Astrocyte of the spinal cord (primary cell): ENCODE measurements around the gene CTNNBL1.

Source experiments
- DNase-seq: peaks from one replicate; pipeline ENCODE4 v3.0.0; 2011; ENCODE audit warnings: low read depth, low spot score
- H3K4me3 ChIP-seq: 2 replicates; pipeline ENCODE4 v1.5.1; 2011; ENCODE audit warnings: low read depth, mild to moderate bottlenecking, low read length, moderate library complexity
- CTCF ChIP-seq: IDR thresholded peaks from 2 replicates; pipeline ENCODE4 v1.5.1; 2012; ENCODE audit warnings: low read depth, mild to moderate bottlenecking, low read length, inconsistent platforms
- in situ Hi-C: cut with HindIII; loops from 2 replicates; pipeline ENCODE4 v1.10.0; 2017; ENCODE audit warnings: low sequenced_read_pairs

Gene CTNNBL1

DNA sequence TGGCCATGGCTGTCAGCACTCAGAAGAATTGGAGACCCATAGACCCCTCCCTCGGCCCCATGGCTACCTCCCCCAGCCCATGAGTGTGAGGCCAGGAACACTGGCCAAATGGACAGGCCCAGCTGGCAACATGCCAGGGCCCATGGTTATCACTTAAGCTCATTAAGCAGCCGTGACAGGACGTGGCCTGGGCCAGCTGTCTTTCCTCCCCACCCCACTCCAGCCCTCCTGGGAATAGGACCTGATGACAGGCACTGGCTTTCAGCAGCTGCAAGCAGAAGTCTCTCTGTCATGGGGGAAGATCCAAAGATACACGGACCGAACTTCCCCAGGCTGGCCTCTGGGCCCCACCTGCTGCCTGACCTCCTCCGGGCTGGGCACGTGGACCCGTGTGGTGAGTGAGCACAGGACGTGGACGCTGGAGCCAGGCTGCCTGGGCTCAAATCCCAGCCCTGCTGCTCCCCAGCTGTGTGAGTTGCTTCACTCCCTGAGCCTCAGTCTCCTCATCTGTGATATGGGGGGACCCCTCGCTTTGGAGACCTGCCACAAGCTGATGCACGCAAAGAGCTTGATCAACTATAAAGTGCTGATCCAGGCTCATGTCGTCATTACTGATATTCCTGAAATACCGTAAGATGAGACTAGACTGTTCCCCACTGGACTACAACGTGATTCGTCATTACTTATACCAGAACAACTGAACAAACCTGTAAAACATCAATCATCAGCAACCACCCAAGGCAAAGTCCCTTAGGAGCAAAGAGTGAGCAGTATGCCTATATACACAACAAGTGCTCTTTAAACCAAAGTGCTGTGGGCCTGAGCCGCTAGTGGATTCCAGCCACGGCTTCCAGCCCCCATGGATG is 187.1 kb downstream of the CTNNBL1 start:
- in situ Hi-C loops: no loop called here
- TF ChIP-seq CTCF: no peak
- no peak overlapping the region for H3K4me3 ChIP-seq
- DNase-seq: no peak

DNA sequence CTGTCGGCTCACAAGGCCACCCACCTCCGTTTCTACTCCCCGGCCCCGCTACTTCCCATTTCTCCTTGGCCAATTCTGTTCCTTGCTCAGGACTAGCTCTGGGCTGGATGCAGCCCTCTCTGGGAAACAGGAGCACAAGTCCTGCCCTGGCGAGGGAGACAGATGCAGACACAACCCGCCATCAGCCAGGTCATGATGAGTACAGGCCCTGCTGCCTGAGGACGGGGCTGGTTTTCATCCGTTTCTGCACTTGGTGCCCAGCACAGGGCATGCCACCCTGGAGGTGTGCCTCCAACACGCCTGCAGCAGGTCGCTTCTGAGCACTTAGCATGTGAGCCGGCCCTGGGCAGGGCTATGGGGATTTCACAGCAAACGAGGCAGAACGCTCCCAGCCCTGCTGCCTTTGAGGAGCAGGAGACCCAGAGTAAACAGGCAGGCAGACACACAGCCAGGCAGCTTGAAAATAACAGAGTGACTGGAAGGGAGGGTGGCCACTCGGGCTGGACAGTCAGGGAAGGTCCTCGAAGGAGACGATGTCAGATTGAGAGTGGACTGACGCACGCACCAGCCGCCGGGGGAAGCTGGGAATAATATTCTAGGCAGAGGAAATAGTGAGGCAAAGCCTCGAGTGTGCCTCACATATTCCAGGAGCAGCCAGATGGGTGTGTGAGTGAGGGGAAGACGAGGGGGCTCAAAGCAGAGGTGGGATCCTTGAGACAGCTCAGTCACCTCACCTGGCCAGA is 187.9 kb downstream of the CTNNBL1 start:
- no peak for TF ChIP-seq CTCF
- H3K4me3 ChIP-seq: no peak overlapping the region
- no peak for DNase-seq
- in situ Hi-C loops: no loop called here

DNA sequence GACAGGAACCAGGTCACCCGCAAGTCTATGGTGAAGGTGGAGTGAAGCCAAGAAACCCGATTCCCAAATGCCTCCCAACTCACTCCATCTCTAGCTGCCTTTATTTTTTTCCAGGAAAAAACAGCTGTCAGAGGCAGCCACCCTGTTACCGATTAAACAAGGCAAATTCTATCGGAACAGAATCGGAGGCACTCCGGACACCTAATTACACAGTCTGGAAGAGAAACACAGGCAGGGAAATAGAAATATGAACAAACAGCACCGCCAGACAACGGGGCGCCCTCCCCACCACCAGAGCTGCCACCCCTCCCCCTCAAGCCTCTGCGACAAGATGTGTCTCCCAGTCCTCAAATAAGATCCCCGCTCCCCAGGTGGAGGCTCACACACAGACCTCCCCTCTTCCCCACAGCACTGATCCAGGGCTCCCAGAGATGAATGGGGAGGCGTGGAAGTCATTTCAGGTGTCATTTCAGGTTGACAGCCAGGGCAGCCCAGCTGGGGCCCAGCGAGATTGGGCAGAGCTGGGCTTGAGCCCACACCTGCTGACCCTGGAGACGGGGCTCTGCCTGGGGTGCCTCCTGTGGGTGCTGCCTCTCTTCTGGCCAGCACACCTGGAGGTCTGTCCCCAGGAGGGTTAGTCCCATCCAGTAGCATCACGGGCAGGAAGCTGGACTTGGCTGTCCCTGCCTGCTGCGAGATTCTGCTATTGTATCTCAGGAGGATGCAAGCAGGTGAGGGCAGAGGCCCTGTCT is 189.3 kb downstream of the CTNNBL1 start:
- no peak for DNase-seq
- TF ChIP-seq CTCF: no peak
- in situ Hi-C loops: no loop called here
- H3K4me3 ChIP-seq: no peak overlapping the region

- H3K4me3 ChIP-seq: no peak overlapping the region
- in situ Hi-C loops: no loop called here
- DNase-seq: no peak
- TF ChIP-seq CTCF: no peak
Observed at GRCh38 chr20:37885042-37885441, 191.2 kb downstream of the CTNNBL1 start.

GRCh38 chr20:37885593-37886503 is 192.0 kb downstream of the CTNNBL1 start:
- no peak for TF ChIP-seq CTCF
- no peak overlapping the region for H3K4me3 ChIP-seq
- DNase-seq: no peak
- in situ Hi-C loops: no loop called here
